ENCODE results near the gene SAXO2. TPM values are rescaled to one million over a fixed set of nuclear protein-coding genes. Genes with fewer than 3 reads are reported as not detected.

The SAXO2 gene
- total and polyA plus RNA-seq, 10 of the 15 experiments (the other 5 are each of a cell fraction or from before 2014, with no cell fraction given): 0.06 to 2.3 (median 1.4) TPM

DNA sequence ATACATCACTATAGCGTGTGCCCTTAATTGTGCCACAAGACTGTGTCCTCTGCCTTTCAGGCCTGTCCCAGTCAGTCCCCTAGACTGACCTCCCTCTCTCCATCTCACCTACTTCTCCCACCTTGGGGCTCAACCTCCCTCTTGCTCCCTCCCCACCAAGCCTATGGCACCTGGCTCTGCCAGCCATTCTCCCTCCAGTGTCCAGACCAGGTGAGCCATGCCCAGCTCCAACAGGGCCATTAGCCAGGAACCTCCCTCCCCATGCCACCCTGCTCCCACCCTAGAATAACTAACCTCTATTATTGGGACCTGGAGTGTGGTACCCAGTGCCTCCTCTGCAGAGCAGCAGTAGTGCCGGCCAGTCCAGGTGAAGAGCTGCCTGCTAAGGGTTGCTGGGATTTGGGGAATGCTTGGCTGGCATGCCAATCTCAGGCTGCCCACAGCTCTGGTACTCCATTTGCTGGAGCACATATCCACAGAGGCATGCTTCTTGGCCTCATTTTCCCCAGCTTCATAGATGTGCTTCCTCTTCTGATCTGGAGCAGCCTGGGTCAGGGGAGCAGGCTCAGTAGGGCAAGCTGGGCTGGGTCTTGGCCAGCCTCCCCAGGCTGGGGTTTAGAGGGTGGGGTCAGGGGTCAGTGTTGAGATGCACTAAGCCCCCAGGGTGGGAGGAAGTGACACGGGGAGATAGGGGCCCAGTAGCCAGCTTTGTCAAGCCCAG, 38.8 kb downstream of the SAXO2 start:
- Histone ChIP-seq H3K27me3 (replicated peaks in 1 of 2; ENCODE audit: control insufficient read depth in 2 of 2, insufficient read depth in 2 of 2, low read length in 1 of 2) (0 out of 4 replicates have a peak, but pooled peaks cover 0 to 3% of the 10 kb centered on the region in 2 experiments), H3K4me1 (ENCODE audit: control insufficient read depth, insufficient read depth, low read length) (no peaks in the 10 kb centered on the region), H3K9me3 (replicated peaks; ENCODE audit: control insufficient read depth, insufficient read depth, low read length) (no peaks in the 10 kb centered on the region), H4K20me1 (ENCODE audit: control insufficient read depth, insufficient read depth) (no peaks in the 10 kb centered on the region), H3K9ac (ENCODE audit: control insufficient read depth, insufficient read depth, low read length) (no peak overlapping the region), H3K4me3 (no peak overlapping the region), H2AFZ (ENCODE audit: control insufficient read depth, low read depth, low read length) (no peak overlapping the region), H3K79me2 (ENCODE audit: control insufficient read depth, insufficient read depth, low read length) (no peaks in the 10 kb centered on the region), H3K36me3 (ENCODE audit: control insufficient read depth in 2 of 2, insufficient read depth in 2 of 2, low read length in 1 of 2) (no peaks in the 10 kb centered on the region), H3K4me2 (ENCODE audit: control insufficient read depth, insufficient read depth) (no peak overlapping the region), H3K27ac (ENCODE audit: control insufficient read depth, insufficient read depth) (no peak overlapping the region)
- no TSS peak for BruUV-seq (replicated peaks)
- FAIRE-seq: no peak
- ChIA-PET SMC1A (ENCODE audit: uncharacterized antibody, unreplicated experiment) (no interaction called here), RAD21 (ENCODE audit: unreplicated experiment) (no interaction called here), POLR2A (no interaction called here), CTCF (no interaction called here)
- WGBS (ENCODE audit: insufficient coverage, insufficient replicate concordance, low lambda C conversion rate, missing lambda C conversion rate): 30% methylated on average over 3 of the region's 3 CpGs
- in situ Hi-C loops (cut with MboI): no loop called here
- DNase-seq (ENCODE audit: low read depth, low spot score): no peak
- TF ChIP-seq MTA3 (IDR thresholded peaks at IDR 0.05; ENCODE audit: borderline replicate concordance, low read length) (no peak), JUND (IDR thresholded peaks at IDR 0.05; ENCODE audit: low read depth, low read length) (no peak)
- TF ChIP-seq, protein P1, sequence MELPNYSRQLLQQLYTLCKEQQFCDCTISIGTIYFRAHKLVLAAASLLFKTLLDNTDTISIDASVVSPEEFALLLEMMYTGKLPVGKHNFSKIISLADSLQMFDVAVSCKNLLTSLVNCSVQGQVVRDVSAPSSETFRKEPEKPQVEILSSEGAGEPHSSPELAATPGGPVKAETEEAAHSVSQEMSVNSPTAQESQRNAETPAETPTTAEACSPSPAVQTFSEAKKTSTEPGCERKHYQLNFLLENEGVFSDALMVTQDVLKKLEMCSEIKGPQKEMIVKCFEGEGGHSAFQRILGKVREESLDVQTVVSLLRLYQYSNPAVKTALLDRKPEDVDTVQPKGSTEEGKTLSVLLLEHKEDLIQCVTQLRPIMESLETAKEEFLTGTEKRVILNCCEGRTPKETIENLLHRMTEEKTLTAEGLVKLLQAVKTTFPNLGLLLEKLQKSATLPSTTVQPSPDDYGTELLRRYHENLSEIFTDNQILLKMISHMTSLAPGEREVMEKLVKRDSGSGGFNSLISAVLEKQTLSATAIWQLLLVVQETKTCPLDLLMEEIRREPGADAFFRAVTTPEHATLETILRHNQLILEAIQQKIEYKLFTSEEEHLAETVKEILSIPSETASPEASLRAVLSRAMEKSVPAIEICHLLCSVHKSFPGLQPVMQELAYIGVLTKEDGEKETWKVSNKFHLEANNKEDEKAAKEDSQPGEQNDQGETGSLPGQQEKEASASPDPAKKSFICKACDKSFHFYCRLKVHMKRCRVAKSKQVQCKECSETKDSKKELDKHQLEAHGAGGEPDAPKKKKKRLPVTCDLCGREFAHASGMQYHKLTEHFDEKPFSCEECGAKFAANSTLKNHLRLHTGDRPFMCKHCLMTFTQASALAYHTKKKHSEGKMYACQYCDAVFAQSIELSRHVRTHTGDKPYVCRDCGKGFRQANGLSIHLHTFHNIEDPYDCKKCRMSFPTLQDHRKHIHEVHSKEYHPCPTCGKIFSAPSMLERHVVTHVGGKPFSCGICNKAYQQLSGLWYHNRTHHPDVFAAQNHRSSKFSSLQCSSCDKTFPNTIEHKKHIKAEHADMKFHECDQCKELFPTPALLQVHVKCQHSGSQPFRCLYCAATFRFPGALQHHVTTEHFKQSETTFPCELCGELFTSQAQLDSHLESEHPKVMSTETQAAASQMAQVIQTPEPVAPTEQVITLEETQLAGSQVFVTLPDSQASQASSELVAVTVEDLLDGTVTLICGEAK (IDR thresholded peaks at IDR 0.05; ENCODE audit: borderline replicate concordance): no peak
- intact Hi-C loops (cut with micrococcal nuclease; ENCODE audit: unreplicated experiment): no loop called here
- no peak for ATAC-seq
